Osteoblast (primary cell): ENCODE measurements around the gene PGRMC2. TPM values are rescaled to one million over a fixed set of nuclear protein-coding genes. Genes with fewer than 3 reads are reported as not detected.
A peak's percentile ranks its signal among the peaks of the same experiment; 100 is the strongest.

Experiments
- DNase-seq: peaks from one replicate; pipeline ENCODE4 v3.0.0; 2011; ENCODE audit warnings: low spot score, mixed read lengths; ENCODE audit not compliant: insufficient read length; ENCODE audit errors: missing footprints
- H2AFZ ChIP-seq: 2 replicates; pipeline ENCODE4 v1.6.0; 2011; ENCODE audit warnings: mild to moderate bottlenecking, low read length
- H3K27ac ChIP-seq: 2 replicates; pipeline ENCODE4 v1.5.1; 2011; ENCODE audit warnings: mild to moderate bottlenecking, low read depth, low read length, moderate library complexity
- H3K27me3 ChIP-seq: 2 replicates; pipeline ENCODE4 v1.6.0; 2012; ENCODE audit warnings: mild to moderate bottlenecking, control low read depth, inconsistent platforms, low read length, moderate library complexity; ENCODE audit not compliant: insufficient read depth
- H3K36me3 ChIP-seq: 2 replicates; pipeline ENCODE4 v1.5.1; 2011; ENCODE audit warnings: mild to moderate bottlenecking, low read length, control low read depth, moderate library complexity; ENCODE audit not compliant: insufficient read depth
- H3K4me1 ChIP-seq: 2 replicates; pipeline ENCODE4 v1.5.1; 2011; ENCODE audit warnings: mild to moderate bottlenecking, low read length, control low read depth, moderate library complexity; ENCODE audit not compliant: insufficient read depth
- H3K4me2 ChIP-seq: 2 replicates; pipeline ENCODE4 v1.6.0; 2011; ENCODE audit warnings: mild to moderate bottlenecking, low read length; ENCODE audit not compliant: insufficient read depth
- H3K4me3 ChIP-seq: fragments of 200-600 bp; sonication (generic); 3 replicates; pipeline ENCODE4 v1.5.1; 2012; ENCODE audit warnings: mild to moderate bottlenecking, low read length, inconsistent platforms; ENCODE audit not compliant: insufficient read depth
- H3K79me2 ChIP-seq: 2 replicates; pipeline ENCODE4 v1.6.0; 2012; ENCODE audit warnings: mild to moderate bottlenecking, low read length, control low read depth, inconsistent platforms; ENCODE audit not compliant: insufficient read depth
- H3K9me3 ChIP-seq: 2 replicates; pipeline ENCODE4 v1.5.1; 2011; ENCODE audit warnings: low read depth, low read length, control low read depth
- H4K20me1 ChIP-seq: 2 replicates; pipeline ENCODE4 v1.6.0; 2012; ENCODE audit warnings: mild to moderate bottlenecking, low read length, control low read depth; ENCODE audit not compliant: insufficient read depth
- total RNA-seq: library from RNA; depleted of rRNA; stranded (reverse); fragments of >200 nt; gene quantifications from 2 replicates; pipeline ENCODE4 v1.2.3, GENCODE V29; 2012
- TF ChIP-seq, protein P1 (sequence below): IDR thresholded peaks from 2 replicates; pipeline ENCODE4 v1.5.1; 2011; ENCODE audit warnings: mild to moderate bottlenecking, low read depth, low read length, moderate library complexity; ENCODE audit errors: extremely low read depth

Gene PGRMC2
- total RNA-seq, 1 donor, result 38.4 TPM

GRCh38 chr4:128332081-128332480, 44.5 kb upstream of the PGRMC2 start:
- Histone ChIP-seq H3K79me2 (no peaks in the 10 kb centered on the region), H3K36me3 (no peaks in the 10 kb centered on the region), H3K4me2 (no peak overlapping the region), H3K27ac (peak overlapping the region; percentile 20), H3K27me3 (no peaks in the 10 kb centered on the region), H3K9me3 (no peaks in the 10 kb centered on the region), H2AFZ (no peak overlapping the region), H3K4me3 (no peak overlapping the region), H3K4me1 (peaks cover 11% of the 10 kb centered on the region), H4K20me1 (no peaks in the 10 kb centered on the region)
- TF ChIP-seq, protein P1, sequence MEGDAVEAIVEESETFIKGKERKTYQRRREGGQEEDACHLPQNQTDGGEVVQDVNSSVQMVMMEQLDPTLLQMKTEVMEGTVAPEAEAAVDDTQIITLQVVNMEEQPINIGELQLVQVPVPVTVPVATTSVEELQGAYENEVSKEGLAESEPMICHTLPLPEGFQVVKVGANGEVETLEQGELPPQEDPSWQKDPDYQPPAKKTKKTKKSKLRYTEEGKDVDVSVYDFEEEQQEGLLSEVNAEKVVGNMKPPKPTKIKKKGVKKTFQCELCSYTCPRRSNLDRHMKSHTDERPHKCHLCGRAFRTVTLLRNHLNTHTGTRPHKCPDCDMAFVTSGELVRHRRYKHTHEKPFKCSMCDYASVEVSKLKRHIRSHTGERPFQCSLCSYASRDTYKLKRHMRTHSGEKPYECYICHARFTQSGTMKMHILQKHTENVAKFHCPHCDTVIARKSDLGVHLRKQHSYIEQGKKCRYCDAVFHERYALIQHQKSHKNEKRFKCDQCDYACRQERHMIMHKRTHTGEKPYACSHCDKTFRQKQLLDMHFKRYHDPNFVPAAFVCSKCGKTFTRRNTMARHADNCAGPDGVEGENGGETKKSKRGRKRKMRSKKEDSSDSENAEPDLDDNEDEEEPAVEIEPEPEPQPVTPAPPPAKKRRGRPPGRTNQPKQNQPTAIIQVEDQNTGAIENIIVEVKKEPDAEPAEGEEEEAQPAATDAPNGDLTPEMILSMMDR, result no peak
- peak; percentile 4 for DNase-seq

DNA sequence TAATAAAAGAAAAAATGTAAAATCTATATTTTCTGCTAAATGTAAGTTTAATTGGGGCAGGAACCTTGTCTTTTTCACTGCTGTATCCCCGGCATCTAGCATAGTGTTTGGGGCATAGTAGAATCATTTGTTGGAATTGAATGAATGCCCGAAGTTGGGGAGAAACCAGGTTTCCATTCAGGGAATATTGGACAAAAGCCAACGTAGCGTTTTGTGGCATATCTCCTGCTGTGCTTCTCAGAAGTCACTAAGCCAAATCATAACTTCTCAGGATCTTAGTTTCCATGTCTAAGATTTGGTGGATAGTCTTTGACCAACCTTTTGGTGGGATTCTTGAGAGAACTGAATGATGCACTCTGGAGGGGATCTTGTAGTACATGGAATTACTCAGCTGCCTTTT, 42.0 kb upstream of the PGRMC2 start:
- no peak overlapping the region for H2AFZ ChIP-seq
- TF ChIP-seq, protein P1, result no peak
- no peak for DNase-seq

DNA sequence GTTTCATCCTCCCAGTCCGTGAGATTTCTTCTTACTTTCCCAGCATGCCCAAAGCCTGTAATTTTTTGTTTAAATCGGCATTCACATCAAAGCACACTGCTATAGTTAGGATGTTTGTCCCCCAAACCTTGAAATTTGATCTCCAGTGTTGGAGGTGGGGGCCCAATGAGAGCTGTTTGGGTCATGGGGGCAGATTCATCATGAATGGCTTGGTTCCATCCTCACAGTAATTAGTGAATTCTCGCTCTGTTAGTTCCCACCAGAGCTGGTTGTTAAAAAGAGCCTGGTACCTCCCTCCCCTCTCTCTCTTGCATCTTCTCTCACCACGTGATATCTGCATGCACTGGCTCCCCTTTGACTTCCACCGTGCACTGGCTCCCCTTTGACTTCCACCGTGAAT, 40.5 kb upstream of the PGRMC2 start:
- H2AFZ ChIP-seq, result no peak overlapping the region
- peaks cover 18% of the 10 kb centered on the region for H3K4me1 ChIP-seq
- no peak overlapping the region for H3K27ac ChIP-seq
- H3K4me3 ChIP-seq, result no peak overlapping the region
- H3K79me2 ChIP-seq, result no peaks in the 10 kb centered on the region
- TF ChIP-seq, protein P1, result no peak
- H3K36me3 ChIP-seq, result no peaks in the 10 kb centered on the region
- H4K20me1 ChIP-seq, result no peaks in the 10 kb centered on the region
- no peaks in the 10 kb centered on the region for H3K9me3 ChIP-seq
- no peak overlapping the region for H3K4me2 ChIP-seq
- H3K27me3 ChIP-seq, result no peaks in the 10 kb centered on the region
- DNase-seq, result no peak

More for the DNA sequence above, 42.0 kb upstream of the PGRMC2 start:
- Histone ChIP-seq H3K27ac (no peak overlapping the region), H3K27me3 (no peaks in the 10 kb centered on the region), H3K4me3 (no peak overlapping the region), H3K4me2 (no peak overlapping the region), H4K20me1 (no peaks in the 10 kb centered on the region), H3K79me2 (no peaks in the 10 kb centered on the region), H3K4me1 (peaks cover 11% of the 10 kb centered on the region), H3K9me3 (no peaks in the 10 kb centered on the region), H3K36me3 (no peaks in the 10 kb centered on the region)

DNA sequence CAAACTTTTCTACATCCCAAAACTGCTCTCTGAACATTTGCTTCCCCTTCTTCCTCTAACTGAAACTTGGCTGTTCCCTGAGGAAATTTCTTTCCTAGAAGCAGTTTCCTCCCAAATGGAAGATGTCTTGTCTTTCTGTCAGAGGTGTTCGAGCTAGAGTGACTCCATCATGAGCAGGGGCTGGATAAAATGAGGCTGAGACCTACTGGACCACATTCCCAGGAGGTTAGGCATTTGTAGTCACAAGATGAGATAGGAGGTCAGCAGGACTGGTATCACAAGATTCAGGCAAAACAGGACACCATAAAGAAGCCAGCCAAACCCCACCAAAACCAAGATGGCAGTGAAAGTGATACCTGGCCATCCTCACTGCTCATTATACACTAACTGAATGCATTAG, 35.8 kb upstream of the PGRMC2 start:
- TF ChIP-seq, protein P1, result no peak

More for the DNA sequence above, 35.8 kb upstream of the PGRMC2 start:
- Histone ChIP-seq H3K79me2 (no peaks in the 10 kb centered on the region), H2AFZ (no peak overlapping the region), H3K9me3 (no peaks in the 10 kb centered on the region), H3K36me3 (no peaks in the 10 kb centered on the region), H3K27me3 (no peaks in the 10 kb centered on the region), H3K4me1 (peaks cover 31% of the 10 kb centered on the region), H3K4me2 (peak overlapping the region; percentile 38), H3K4me3 (no peak overlapping the region), H4K20me1 (no peaks in the 10 kb centered on the region), H3K27ac (peak overlapping the region; percentile 87)
- DNase-seq, result no peak
